Measurements from ENCODE around the gene PSMD1.
A peak's percentile ranks its signal among the peaks of the same experiment; 100 is the strongest.

Gene PSMD1

DNA sequence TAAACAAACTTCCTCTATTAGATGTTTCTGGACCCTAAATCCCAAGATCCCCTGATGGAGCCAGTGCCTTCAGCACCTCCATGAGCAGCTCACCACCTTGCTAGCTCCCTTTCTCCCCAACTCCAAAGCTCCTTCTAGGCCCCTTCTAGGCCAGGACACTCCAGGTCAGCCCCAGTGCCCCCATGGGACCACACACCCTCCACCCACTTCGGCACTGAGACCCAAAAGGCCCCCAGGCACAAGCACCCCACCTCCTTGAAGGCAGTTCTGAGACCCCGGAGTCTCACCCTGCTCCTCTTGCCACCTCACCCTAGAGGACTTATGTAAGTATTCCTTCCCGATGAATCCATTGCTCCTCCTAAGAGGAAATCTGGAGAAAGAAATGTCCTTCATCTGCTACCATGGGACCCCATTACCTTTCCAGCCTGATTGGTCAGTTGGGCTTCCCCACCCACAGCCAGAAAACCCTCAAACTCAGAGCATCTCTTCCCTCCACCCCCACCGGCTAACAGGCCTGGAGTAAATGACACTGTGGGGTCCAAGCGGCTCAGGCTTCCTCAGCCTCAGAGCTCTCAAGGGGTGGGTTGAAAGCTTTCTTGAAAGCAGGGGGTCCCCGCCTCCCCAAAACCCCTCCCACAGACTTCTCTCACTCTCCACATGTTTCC is 132.0 kb downstream of the PSMD1 start:
- Histone ChIP-seq H3K23ac (ENCODE audit: low read length) (no peak overlapping the region), H3K79me1 (ENCODE audit: low read length) (no peaks in the 10 kb centered on the region), H2BK120ac (ENCODE audit: low read depth, low read length) (no peak overlapping the region), H4K5ac (ENCODE audit: low read length) (no peak overlapping the region), H3K4me2 (ENCODE audit: low read length) (no peak overlapping the region), H3K27me3 (ENCODE audit: insufficient read depth, low read length, poor library complexity) (no peaks in the 10 kb centered on the region), H4K8ac (ENCODE audit: low read depth, low read length) (no peak overlapping the region), H2BK5ac (ENCODE audit: low read length) (no peak overlapping the region), H3K18ac (ENCODE audit: low read length) (peak overlapping the region; percentile 97), H3K79me2 (ENCODE audit: control insufficient read depth, insufficient read depth, low read length) (no peaks in the 10 kb centered on the region), H3K4me1 (ENCODE audit: control insufficient read depth, low read depth, low read length) (peaks cover 9% of the 10 kb centered on the region), H2AK5ac (ENCODE audit: low read length) (no peak overlapping the region), H3K4me3 (ENCODE audit: low read length) (no peak overlapping the region), H3K56ac (ENCODE audit: low read length) (peak overlapping the region; percentile 5), H3K27ac (ENCODE audit: low read depth, low read length) (no peak overlapping the region), H2BK15ac (replicated peaks; ENCODE audit: low read depth) (no peak overlapping the region), H3K36me3 (ENCODE audit: control insufficient read depth, insufficient read depth, low read length) (no peaks in the 10 kb centered on the region), H3K9ac (ENCODE audit: low read length) (no peak overlapping the region), H3K4ac (ENCODE audit: low read depth, low read length) (no peak overlapping the region)
- no peak for DNase-seq
- no CpG with 5 or more reads among the region's 6 CpGs for WGBS (ENCODE audit: extremely low coverage, insufficient coverage, low lambda C conversion rate)

- WGBS (ENCODE audit: extremely low coverage, insufficient coverage, low lambda C conversion rate) = no CpG with 5 or more reads among the region's 8 CpGs
- no peak overlapping the region for H3K27ac ChIP-seq (ENCODE audit: low read depth, low read length)
- H3K79me2 ChIP-seq (ENCODE audit: control insufficient read depth, insufficient read depth, low read length) = no peaks in the 10 kb centered on the region
Measured at GRCh38 chr2:231189171-231189530, 132.5 kb downstream of the PSMD1 start.

DNA sequence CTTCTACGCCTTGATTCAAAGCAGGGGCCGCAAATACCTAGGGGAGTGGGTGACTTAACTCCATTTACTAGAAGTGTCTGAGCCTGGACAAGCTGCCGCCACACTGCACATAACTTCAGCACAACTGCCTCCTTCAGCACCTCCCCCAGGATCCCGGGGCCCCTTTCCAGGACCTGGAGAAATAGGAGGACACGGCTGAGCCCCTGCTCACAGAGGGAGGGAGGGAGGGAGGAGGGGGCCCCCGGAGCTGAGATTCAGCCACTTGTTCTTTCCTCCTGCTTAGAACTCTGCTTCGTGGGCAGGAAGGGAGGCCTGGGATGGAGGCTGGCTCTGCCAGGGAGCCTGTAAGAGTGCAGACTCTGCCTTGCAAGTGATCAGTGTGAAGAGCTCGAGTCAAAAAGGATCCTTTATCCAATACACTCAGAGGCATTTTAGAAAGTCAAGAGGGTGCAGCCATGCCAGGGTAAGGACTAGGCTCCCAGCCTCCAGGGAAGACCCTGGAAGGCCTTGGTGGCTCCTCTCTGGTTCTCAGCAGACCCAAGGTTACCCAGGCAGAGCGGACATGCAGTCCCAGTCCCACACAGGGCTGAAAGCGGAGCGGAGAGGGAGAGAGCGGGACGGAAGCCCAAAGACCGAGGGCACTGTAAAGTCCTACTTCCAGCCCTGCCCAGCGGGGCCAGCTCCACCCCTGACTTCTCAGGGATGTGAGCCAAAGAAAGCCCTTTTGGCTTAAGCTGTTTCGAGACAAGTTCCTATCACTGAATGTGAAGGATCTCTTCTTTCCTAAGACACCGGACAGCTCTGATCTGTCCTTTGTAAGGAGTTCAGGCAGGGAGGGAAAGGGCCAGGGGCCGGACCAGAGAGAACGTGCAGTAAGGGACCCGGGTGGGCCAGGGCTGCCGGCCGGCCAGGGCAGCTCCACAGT is 133.2 kb downstream of the PSMD1 start:
- no peak overlapping the region for H2BK15ac ChIP-seq (replicated peaks; ENCODE audit: low read depth)
- H3K4me2 ChIP-seq (ENCODE audit: low read length) = no peak overlapping the region
- H2BK5ac ChIP-seq (ENCODE audit: low read length) = peak overlapping the region; percentile 0
- H3K23ac ChIP-seq (ENCODE audit: low read length) = no peak overlapping the region
- H3K4ac ChIP-seq (ENCODE audit: low read depth, low read length) = peak overlapping the region; percentile 84
- no peak overlapping the region for H3K4me3 ChIP-seq (ENCODE audit: low read length)
- peak overlapping the region; percentile 38 for H3K56ac ChIP-seq (ENCODE audit: low read length)
- H2AK5ac ChIP-seq (ENCODE audit: low read length) = no peak overlapping the region
- peak overlapping the region; percentile 98 for H4K8ac ChIP-seq (ENCODE audit: low read depth, low read length)
- H3K27me3 ChIP-seq (ENCODE audit: insufficient read depth, low read length, poor library complexity) = no peaks in the 10 kb centered on the region
- H3K18ac ChIP-seq (ENCODE audit: low read length) = peak overlapping the region; percentile 97
- peak overlapping the region; percentile 93 for H2BK120ac ChIP-seq (ENCODE audit: low read depth, low read length)
- no peaks in the 10 kb centered on the region for H3K79me2 ChIP-seq (ENCODE audit: control insufficient read depth, insufficient read depth, low read length)
- no peaks in the 10 kb centered on the region for H3K36me3 ChIP-seq (ENCODE audit: control insufficient read depth, insufficient read depth, low read length)
- peak; percentile 64 for DNase-seq
- peak overlapping the region; percentile 47 for H3K27ac ChIP-seq (ENCODE audit: low read depth, low read length)
- no CpG with 5 or more reads among the region's 22 CpGs for WGBS (ENCODE audit: extremely low coverage, insufficient coverage, low lambda C conversion rate)
- peak overlapping the region; percentile 14 for H3K9ac ChIP-seq (ENCODE audit: low read length)
- peaks cover 9% of the 10 kb centered on the region for H3K4me1 ChIP-seq (ENCODE audit: control insufficient read depth, low read depth, low read length)
- H3K79me1 ChIP-seq (ENCODE audit: low read length) = no peaks in the 10 kb centered on the region
- H4K5ac ChIP-seq (ENCODE audit: low read length) = peak overlapping the region; percentile 3

More at GRCh38 chr2:231189171-231189530, 132.5 kb downstream of the PSMD1 start:
- Histone ChIP-seq H2BK120ac (ENCODE audit: low read depth, low read length) (peak overlapping the region; percentile 48), H3K4me1 (ENCODE audit: control insufficient read depth, low read depth, low read length) (peaks cover 9% of the 10 kb centered on the region), H3K18ac (ENCODE audit: low read length) (peak overlapping the region; percentile 97), H3K4ac (ENCODE audit: low read depth, low read length) (no peak overlapping the region), H3K56ac (ENCODE audit: low read length) (peak overlapping the region; percentile 38), H2BK15ac (replicated peaks; ENCODE audit: low read depth) (no peak overlapping the region), H2AK5ac (ENCODE audit: low read length) (no peak overlapping the region), H3K79me1 (ENCODE audit: low read length) (no peaks in the 10 kb centered on the region), H4K8ac (ENCODE audit: low read depth, low read length) (no peak overlapping the region), H3K27me3 (ENCODE audit: insufficient read depth, low read length, poor library complexity) (no peaks in the 10 kb centered on the region), H3K36me3 (ENCODE audit: control insufficient read depth, insufficient read depth, low read length) (no peaks in the 10 kb centered on the region), H3K9ac (ENCODE audit: low read length) (no peak overlapping the region), H4K5ac (ENCODE audit: low read length) (no peak overlapping the region), H3K4me3 (ENCODE audit: low read length) (no peak overlapping the region), H3K4me2 (ENCODE audit: low read length) (no peak overlapping the region), H2BK5ac (ENCODE audit: low read length) (no peak overlapping the region), H3K23ac (ENCODE audit: low read length) (no peak overlapping the region)
- DNase-seq = no peak

- Histone ChIP-seq H3K56ac (ENCODE audit: low read length) (peak overlapping the region; percentile 38), H3K23ac (ENCODE audit: low read length) (no peak overlapping the region), H3K4ac (ENCODE audit: low read depth, low read length) (peak overlapping the region; percentile 84), H3K27ac (ENCODE audit: low read depth, low read length) (peak overlapping the region; percentile 47), H3K4me3 (ENCODE audit: low read length) (no peak overlapping the region), H3K18ac (ENCODE audit: low read length) (peak overlapping the region; percentile 97), H3K4me1 (ENCODE audit: control insufficient read depth, low read depth, low read length) (peaks cover 9% of the 10 kb centered on the region), H3K4me2 (ENCODE audit: low read length) (peak overlapping the region; percentile 34), H3K27me3 (ENCODE audit: insufficient read depth, low read length, poor library complexity) (no peaks in the 10 kb centered on the region), H4K5ac (ENCODE audit: low read length) (no peak overlapping the region), H2AK5ac (ENCODE audit: low read length) (no peak overlapping the region), H3K9ac (ENCODE audit: low read length) (peak overlapping the region; percentile 63), H3K79me2 (ENCODE audit: control insufficient read depth, insufficient read depth, low read length) (no peaks in the 10 kb centered on the region), H3K36me3 (ENCODE audit: control insufficient read depth, insufficient read depth, low read length) (no peaks in the 10 kb centered on the region), H3K79me1 (ENCODE audit: low read length) (no peaks in the 10 kb centered on the region), H2BK120ac (ENCODE audit: low read depth, low read length) (peak overlapping the region; percentile 93), H4K8ac (ENCODE audit: low read depth, low read length) (peak overlapping the region; percentile 98), H2BK5ac (ENCODE audit: low read length) (peak overlapping the region; percentile 75), H2BK15ac (replicated peaks; ENCODE audit: low read depth) (no peak overlapping the region)
- WGBS (ENCODE audit: extremely low coverage, insufficient coverage, low lambda C conversion rate) = no CpG with 5 or more reads among the region's 42 CpGs
- DNase-seq = peak; percentile 81
Measured at GRCh38 chr2:231190531-231191197, 134.0 kb downstream of the PSMD1 start.

DNA sequence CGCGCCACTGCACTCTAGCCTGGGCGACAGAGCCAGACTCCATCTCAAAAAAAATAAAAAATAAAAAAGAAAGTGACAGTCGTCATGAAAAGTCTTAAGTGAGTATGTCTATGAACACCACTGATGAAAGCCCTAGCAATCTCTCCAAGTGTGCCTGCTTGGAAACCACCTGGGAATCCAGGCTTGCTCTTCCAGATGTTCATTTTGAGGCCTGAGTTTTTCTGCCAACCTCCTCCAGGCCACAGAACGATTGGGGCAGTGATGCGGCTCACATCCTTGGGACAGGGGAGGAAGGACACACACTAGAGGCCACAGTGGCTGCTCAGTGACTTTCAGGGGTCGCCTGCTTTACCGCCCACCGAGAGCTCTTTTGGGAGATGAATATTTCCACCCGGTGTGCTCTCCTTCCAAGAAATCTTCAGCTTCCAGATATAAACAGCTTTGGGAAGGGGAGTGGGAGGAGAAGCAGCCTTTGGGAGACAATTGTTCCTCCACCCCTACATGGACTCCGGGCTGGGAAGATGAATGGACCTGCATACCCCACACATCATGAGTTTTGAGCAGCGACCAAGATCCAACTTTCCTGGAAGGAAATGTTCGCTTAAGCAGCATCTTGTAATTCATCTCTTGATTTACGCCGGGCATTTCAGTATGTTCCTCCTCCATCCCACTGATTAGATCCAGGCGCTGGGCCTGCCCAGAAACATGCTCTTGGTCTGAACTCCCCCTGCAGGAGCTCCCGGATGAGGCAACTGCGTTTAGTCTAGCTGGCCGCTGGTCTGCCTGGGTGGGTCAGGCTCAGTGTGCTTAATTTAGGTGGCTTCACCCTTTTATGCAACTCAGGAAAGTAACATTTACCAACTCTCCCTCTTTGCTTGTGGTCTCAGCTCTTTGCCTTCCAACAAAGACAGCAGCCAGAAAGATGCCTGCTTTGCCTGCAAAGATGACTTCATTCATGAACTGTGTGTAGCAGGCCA is 135.5 kb downstream of the PSMD1 start:
- Histone ChIP-seq H3K4ac (ENCODE audit: low read depth, low read length) (peak overlapping the region; percentile 48), H4K5ac (ENCODE audit: low read length) (peak overlapping the region; percentile 92), H2AK5ac (ENCODE audit: low read length) (peak overlapping the region; percentile 33), H3K79me2 (ENCODE audit: control insufficient read depth, insufficient read depth, low read length) (no peaks in the 10 kb centered on the region), H3K23ac (ENCODE audit: low read length) (no peak overlapping the region), H3K27ac (ENCODE audit: low read depth, low read length) (peak overlapping the region; percentile 34), H3K36me3 (ENCODE audit: control insufficient read depth, insufficient read depth, low read length) (no peaks in the 10 kb centered on the region), H3K56ac (ENCODE audit: low read length) (peak overlapping the region; percentile 77), H3K4me3 (ENCODE audit: low read length) (no peak overlapping the region), H2BK120ac (ENCODE audit: low read depth, low read length) (peak overlapping the region; percentile 92), H2BK15ac (replicated peaks; ENCODE audit: low read depth) (peak overlapping the region; percentile 43), H3K79me1 (ENCODE audit: low read length) (no peaks in the 10 kb centered on the region), H3K4me2 (ENCODE audit: low read length) (no peak overlapping the region), H3K9ac (ENCODE audit: low read length) (peak overlapping the region; percentile 35), H3K27me3 (ENCODE audit: insufficient read depth, low read length, poor library complexity) (no peaks in the 10 kb centered on the region), H3K18ac (ENCODE audit: low read length) (peak overlapping the region; percentile 91), H3K4me1 (ENCODE audit: control insufficient read depth, low read depth, low read length) (peaks cover 9% of the 10 kb centered on the region), H4K8ac (ENCODE audit: low read depth, low read length) (no peak overlapping the region), H2BK5ac (ENCODE audit: low read length) (peak overlapping the region; percentile 71)
- DNase-seq = peak; percentile 91
- WGBS (ENCODE audit: extremely low coverage, insufficient coverage, low lambda C conversion rate) = no CpG with 5 or more reads among the region's 19 CpGs
